ENCODE measurements around the gene SMOC2. TPM values are rescaled to one million over a fixed set of nuclear protein-coding genes. Genes with fewer than 3 reads are reported as not detected.

The SMOC2 gene
- total RNA-seq, 2 donors from 2014 or later: 17.8 to 167 TPM

GRCh38 chr6:168638468-168639271 lies 197.7 kb downstream of the SMOC2 start:
- no peaks in the 10 kb centered on the region for H3K9me3 ChIP-seq
- H3K4me1 ChIP-seq (replicated peaks): no peaks in the 10 kb centered on the region
- no peaks in the 10 kb centered on the region for H3K36me3 ChIP-seq
- intact Hi-C loops (cut with DNase I): no loop called here
- 44% methylated on average over 22 of the region's 22 CpGs for WGBS
- no peak overlapping the region for H3K4me3 ChIP-seq
- no peaks in the 10 kb centered on the region for H3K27me3 ChIP-seq (replicated peaks; ENCODE audit: insufficient read depth)
- no peak for DNase-seq (ENCODE audit: low spot score)
- no peak overlapping the region for H3K27ac ChIP-seq
- no peak for TF ChIP-seq CTCF (IDR thresholded peaks at IDR 0.05)

GRCh38 chr6:168640181-168640580 lies 199.2 kb downstream of the SMOC2 start:
- H3K4me1 ChIP-seq (replicated peaks): no peaks in the 10 kb centered on the region
- TF ChIP-seq POLR2A (IDR thresholded peaks at IDR 0.05) (no peak), POLR2AphosphoS5 (IDR thresholded peaks at IDR 0.05) (no peak), CTCF (IDR thresholded peaks at IDR 0.05) (no peak)
- no peak for DNase-seq (ENCODE audit: low spot score)
- no peak overlapping the region for H3K4me3 ChIP-seq
- no peaks in the 10 kb centered on the region for H3K9me3 ChIP-seq
- no peaks in the 10 kb centered on the region for H3K27me3 ChIP-seq (replicated peaks; ENCODE audit: insufficient read depth)
- 76% methylated on average over 8 of the region's 8 CpGs for WGBS
- no peaks in the 10 kb centered on the region for H3K36me3 ChIP-seq
- no peak overlapping the region for H3K27ac ChIP-seq
- intact Hi-C loops (cut with DNase I): no loop called here

- H3K4me1 ChIP-seq (replicated peaks): no peaks in the 10 kb centered on the region
These were observed 199.8 kb downstream of the SMOC2 start for GRCh38 chr6:168640768-168641167.

GRCh38 chr6:168641446-168641845 lies 200.5 kb downstream of the SMOC2 start:
- H3K27me3 ChIP-seq (replicated peaks; ENCODE audit: insufficient read depth): no peaks in the 10 kb centered on the region
- intact Hi-C loops (cut with DNase I): no loop called here
- TF ChIP-seq POLR2A (IDR thresholded peaks at IDR 0.05) (no peak), CTCF (IDR thresholded peaks at IDR 0.05) (no peak), POLR2AphosphoS5 (IDR thresholded peaks at IDR 0.05) (no peak)
- H3K4me3 ChIP-seq: no peak overlapping the region
- no peaks in the 10 kb centered on the region for H3K36me3 ChIP-seq
- DNase-seq (ENCODE audit: low spot score): no peak
- no peaks in the 10 kb centered on the region for H3K9me3 ChIP-seq
- 78% methylated on average over 5 of the region's 5 CpGs for WGBS
- H3K27ac ChIP-seq: no peak overlapping the region
- no peaks in the 10 kb centered on the region for H3K4me1 ChIP-seq (replicated peaks)

More at GRCh38 chr6:168640768-168641167, 199.8 kb downstream of the SMOC2 start:
- H3K27ac ChIP-seq: no peak overlapping the region
- intact Hi-C loops (cut with DNase I): no loop called here
- no peak for TF ChIP-seq POLR2AphosphoS5 (IDR thresholded peaks at IDR 0.05)
- no peak for TF ChIP-seq CTCF (IDR thresholded peaks at IDR 0.05)
- no peak for TF ChIP-seq POLR2A (IDR thresholded peaks at IDR 0.05)
- no peaks in the 10 kb centered on the region for H3K36me3 ChIP-seq
- WGBS: 24% methylated on average over 5 of the region's 5 CpGs
- no peaks in the 10 kb centered on the region for H3K9me3 ChIP-seq
- H3K27me3 ChIP-seq (replicated peaks; ENCODE audit: insufficient read depth): no peaks in the 10 kb centered on the region
- DNase-seq (ENCODE audit: low spot score): no peak
- H3K4me3 ChIP-seq: no peak overlapping the region

GRCh38 chr6:168643401-168643800 lies 202.4 kb downstream of the SMOC2 start:
- no peak for TF ChIP-seq POLR2A (IDR thresholded peaks at IDR 0.05)
- intact Hi-C loops (cut with DNase I): no loop called here
- WGBS: 94% methylated on average over 10 of the region's 10 CpGs
- no peaks in the 10 kb centered on the region for H3K36me3 ChIP-seq
- H3K4me1 ChIP-seq (replicated peaks): peaks cover 5% of the 10 kb centered on the region
- no peak overlapping the region for H3K27ac ChIP-seq
- no peak for DNase-seq (ENCODE audit: low spot score)
- no peak overlapping the region for H3K4me3 ChIP-seq
- no peaks in the 10 kb centered on the region for H3K9me3 ChIP-seq
- no peaks in the 10 kb centered on the region for H3K27me3 ChIP-seq (replicated peaks; ENCODE audit: insufficient read depth)

All from prostate gland (tissue), 2 donors.